Esophagus squamous epithelium (tissue), 5 donors: ENCODE measurements around the gene ZNF787. TPM values are rescaled to one million over a fixed set of nuclear protein-coding genes. Genes with fewer than 3 reads are reported as not detected.

Source experiments
- DNase-seq: peaks from one replicate; lab custom pipeline; 2025; lab: John Stamatoyannopoulos, UW
- H3K27ac ChIP-seq, 4 donors: fragments of 200-600 bp; sonication (generic); one replicate each; pipeline ENCODE4 v1.5.1; 2016 to 2019; ENCODE audit warnings: mild to moderate bottlenecking in 1 of 4
- H3K27me3 ChIP-seq, 4 donors: fragments of 200-600 bp; sonication (generic); 1 replicate in 3 of 4; 2 replicates in 1 of 4; pipeline versions ENCODE4 v1.5.1 to v1.6.0; 2017 to 2021; ENCODE audit warnings: antibody characterized with exemption in 1 of 4
- H3K36me3 ChIP-seq, 3 donors: fragments of 200-600 bp; sonication (generic); one replicate each; pipeline ENCODE4 v1.5.1; 2016 to 2019
- H3K4me1 ChIP-seq, 3 donors: fragments of 200-600 bp; sonication (generic); one replicate each; pipeline ENCODE4 v1.5.1; 2017 to 2019
- H3K4me3 ChIP-seq, 4 donors: fragments of 200-600 bp; sonication (generic); 1 replicate in 3 of 4; 2 replicates in 1 of 4; pipeline ENCODE4 v1.5.1; 2016 to 2019; ENCODE audit warnings: mild to moderate bottlenecking in 2 of 4, moderate library complexity in 1 of 4
- H3K9me3 ChIP-seq, 3 donors: fragments of 200-600 bp; sonication (generic); one replicate each; pipeline ENCODE4 v1.5.1; 2016 to 2019
- CTCF ChIP-seq, 6 experiments: fragments of 450-650 bp in 4 of 6; fragments of 200-600 bp in 2 of 6; sonication (generic) in 2 of 6; IDR thresholded peaks; one replicate each; pipeline ENCODE4 v1.5.1; 2016 to 2019; ENCODE audit warnings: antibody characterized with exemption in 6 of 6, mild to moderate bottlenecking in 4 of 6, moderate library complexity in 4 of 6
- POLR2A ChIP-seq, 4 donors: fragments of 450-650 bp; IDR thresholded peaks; one replicate each; pipeline ENCODE4 v1.6.1; 2017; ENCODE audit warnings: antibody characterized with exemption in 4 of 4, mild to moderate bottlenecking in 4 of 4, moderate library complexity in 3 of 4
- WGBS, 2 donors: methylation state at CpG; one replicate each; pipeline ENCODE4 v1.1.5; 2018; 5-methylcytosine and 5-hydroxymethylcytosine counted together
- intact Hi-C: fragments of 100-400 bp; cut with DNase I; formaldehyde crosslinking; loops from one replicate; pipeline ENCODE4 v1.15.0; 2022
- total RNA-seq, 4 donors: library from RNA; depleted of rRNA; stranded (reverse); fragments of >200 nt; gene quantifications; one replicate each; pipeline ENCODE4 v1.1.0, GENCODE V29; 2016
- donor health status: DM: yes; HTN: yes; CAD: no.

ZNF787 gene
- total RNA-seq, 4 donors from 2014 or later: 9.9 to 21.3 (median 13.1) TPM

- intact Hi-C loops: no loop called here
- H3K9me3 ChIP-seq: no peaks in the 10 kb centered on the region
- H3K36me3 ChIP-seq: peaks cover 0 to 7% (median 0%) of the 10 kb centered on the region in 3 donors
- no peak for TF ChIP-seq POLR2A (IDR thresholded peaks at IDR 0.05)
- TF ChIP-seq CTCF (IDR thresholded peaks at IDR 0.05): no peak
- 1 to 2% methylated on average over 19 to 22 of the region's 26 CpGs for WGBS, 2 donors
- no peak for DNase-seq
- no peaks in the 10 kb centered on the region for H3K27me3 ChIP-seq
- H3K4me3 ChIP-seq: peak overlapping the region; percentile 41 to 73 (median 64)
- peaks cover 16 to 61% (median 26%) of the 10 kb centered on the region in 3 donors for H3K4me1 ChIP-seq
- H3K27ac ChIP-seq: peak overlapping the region; percentile 79 to 93 (median 90)
Measured at GRCh38 chr19:56141417-56141993, 20.4 kb upstream of the ZNF787 start.

- peaks cover 0 to under 1% (median 0%) of the 10 kb centered on the region in 3 donors for H3K36me3 ChIP-seq
- H3K4me1 ChIP-seq: peaks cover 16 to 61% (median 26%) of the 10 kb centered on the region in 3 donors
- no peaks in the 10 kb centered on the region for H3K9me3 ChIP-seq
- peak within 1 kb of the TSS; percentile 79 to 93 (median 90) for H3K27ac ChIP-seq
- intact Hi-C loops: no loop called here
- peak in 1 of 6 experiments; percentile 13 for TF ChIP-seq CTCF (IDR thresholded peaks at IDR 0.05)
- TF ChIP-seq POLR2A (IDR thresholded peaks at IDR 0.05): peak in 1 of 4 donors; percentile 49
- DNase-seq: peak; percentile 100
- 0% methylated on average over 13 to 27 of the region's 56 CpGs for WGBS, 2 donors
- no peaks in the 10 kb centered on the region for H3K27me3 ChIP-seq
- peak within 1 kb of the TSS; percentile 41 to 73 (median 64) for H3K4me3 ChIP-seq
Measured at GRCh38 chr19:56140583-56141416, 19.7 kb upstream of the ZNF787 start, which contains the start of gene ZNF444. ZNF444 (plus strand) TSS chr19:56141287; CDS start chr19:56146912, 5,625 bp downstream.

GRCh38 chr19:56139847-56140582, 18.9 kb upstream of the ZNF787 start:
- intact Hi-C loops: no loop called here
- H3K4me3 ChIP-seq: peak overlapping the region; percentile 41 to 73 (median 64)
- TF ChIP-seq CTCF (IDR thresholded peaks at IDR 0.05): no peak
- TF ChIP-seq POLR2A (IDR thresholded peaks at IDR 0.05): no peak
- no peaks in the 10 kb centered on the region for H3K36me3 ChIP-seq
- H3K4me1 ChIP-seq: peaks cover 16 to 66% (median 26%) of the 10 kb centered on the region in 3 donors
- 34 to 44% methylated on average over 15 of the region's 22 CpGs for WGBS, 2 donors
- DNase-seq: no peak
- H3K27me3 ChIP-seq: no peaks in the 10 kb centered on the region
- no peaks in the 10 kb centered on the region for H3K9me3 ChIP-seq
- H3K27ac ChIP-seq: peak overlapping the region; percentile 79 to 93 (median 90)

- WGBS, 2 donors: 24 to 32% methylated on average over 3 of the region's 3 CpGs
- Histone ChIP-seq H3K4me3 (no peak overlapping the region), H3K36me3 (no peaks in the 10 kb centered on the region), H3K4me1 (peaks cover 16 to 65% (median 26%) of the 10 kb centered on the region in 3 donors), H3K27me3 (no peaks in the 10 kb centered on the region), H3K9me3 (no peaks in the 10 kb centered on the region), H3K27ac (peak overlapping the region in 3 of 4 donors; percentile 57 to 73 (median 66))
- intact Hi-C loops: no loop called here
- no peak for DNase-seq
- TF ChIP-seq CTCF (IDR thresholded peaks at IDR 0.05) (no peak), POLR2A (IDR thresholded peaks at IDR 0.05) (no peak)
Measured at GRCh38 chr19:56138069-56138468, 17.0 kb upstream of the ZNF787 start.
